A549 (cell line): ENCODE data around the gene SCART1. TPM values are rescaled to one million over a fixed set of nuclear protein-coding genes. Genes with fewer than 3 reads are reported as not detected.

ENCODE experiments used
- ATAC-seq, 2 experiments: fragments of 200-7000 bp in 1 of 2; fragments of >200 bp in 1 of 2; cut with Nextera tagmentation in 1 of 2; cut with Tn5 transposase in 1 of 2; 3 replicates each; pipeline versions ENCODE4 v1.8.0 to v1.9.1; 2018 to 2020; ENCODE audit warnings: mild to moderate bottlenecking in 1 of 2, moderate library complexity in 1 of 2
- CTCF ChIA-PET: fragments of 300-600 bp; sonication (Branson Sonifier 250); formaldehyde crosslinking; extraction: SDS; loops from one replicate; lab custom pipeline; 2021; ENCODE audit warnings: antibody characterized with exemption, inconsistent platforms; lab: Yijun Ruan, JAX
- POLR2A ChIA-PET: fragments of 350-600 bp; formaldehyde crosslinking; extraction: SDS; loops from one replicate; lab custom pipeline; 2021; ENCODE audit warnings: antibody characterized with exemption, inconsistent platforms; lab: Yijun Ruan, JAX
- DNase-seq, 2 experiments: peaks; one replicate each; pipeline versions ENCODE4 v3.0.0 to v3.0.0-alpha.2; 2011 to 2016; ENCODE audit warnings: low read depth in 1 of 2, low spot score in 1 of 2
- FAIRE-seq: peaks from 2 replicates; lab custom pipeline; 2011; peaks lifted over from hg19 to GRCh38; lab: Jason Lieb, UNC
- H3K27ac ChIP-seq, 2 experiments: fragments of >200 bp; sonication (Bioruptor Twin); formaldehyde crosslinking; 3 replicates each; pipeline ENCODE4 v1.5.1; 2016 to 2017
- H3K4me1 ChIP-seq: fragments of >200 bp; sonication (Bioruptor Twin); formaldehyde crosslinking; 3 replicates; pipeline ENCODE4 v1.6.1; 2016
- H3K4me2 ChIP-seq: fragments of >200 bp; sonication (Bioruptor Twin); formaldehyde crosslinking; 3 replicates; pipeline ENCODE4 v1.6.1; 2016
- H3K4me3 ChIP-seq: fragments of >200 bp; sonication (Bioruptor Twin); formaldehyde crosslinking; 3 replicates; pipeline ENCODE4 v1.5.1; 2016
- H3K9me3 ChIP-seq: fragments of >200 bp; sonication (Bioruptor Twin); formaldehyde crosslinking; 3 replicates; pipeline ENCODE4 v1.6.1; 2016
- CBX8 ChIP-seq: fragments of 200-600 bp; sonication (generic); IDR thresholded peaks from 2 replicates; pipeline ENCODE4 v1.6.1; 2016
- ELK1 ChIP-seq: fragments of 150-350 bp; IDR thresholded peaks from 2 replicates; pipeline ENCODE4 v1.6.1; 2014; ENCODE audit warnings: low read depth, mild to moderate bottlenecking, low read length
- EP300 ChIP-seq, 2 experiments: fragments of >200 bp; sonication (Bioruptor Twin); formaldehyde crosslinking; IDR thresholded peaks; 2 replicates in 1 of 2; 3 replicates in 1 of 2; pipeline ENCODE4 v1.6.1; 2016 to 2017
- HOXA7 ChIP-seq: fragments of 250-450 bp; sonication (Bioruptor Pico); IDR thresholded peaks from 2 replicates; pipeline ENCODE4 v1.5.0; 2020; ENCODE audit warnings: mild to moderate bottlenecking, moderate library complexity
- HOXB13 ChIP-seq: fragments of 250-450 bp; sonication (Bioruptor Pico); IDR thresholded peaks from 2 replicates; pipeline ENCODE4 v1.5.0; 2020; ENCODE audit warnings: low read depth, mild to moderate bottlenecking, moderate library complexity
- HOXB5 ChIP-seq: fragments of 250-450 bp; sonication (Bioruptor Pico); IDR thresholded peaks from 2 replicates; pipeline ENCODE4 v1.5.0; 2020; ENCODE audit warnings: mild to moderate bottlenecking, moderate library complexity
- MYC ChIP-seq: IDR thresholded peaks from 2 replicates; pipeline ENCODE4 v1.6.1; 2012; ENCODE audit warnings: mild to moderate bottlenecking, inconsistent platforms, low read length, improper control_type of control experiment, borderline replicate concordance
- NR3C1 ChIP-seq: fragments of >200 bp; sonication (Bioruptor Twin); formaldehyde crosslinking; IDR thresholded peaks from 3 replicates; pipeline ENCODE4 v1.6.1; 2017
- PBX3 ChIP-seq: IDR thresholded peaks from 2 replicates; pipeline ENCODE4 v1.6.1; 2012
- PHF8 ChIP-seq: fragments of 200-600 bp; sonication (generic); IDR thresholded peaks from 2 replicates; pipeline ENCODE4 v1.6.1; 2016; ENCODE audit warnings: low read depth, mild to moderate bottlenecking, antibody characterized with exemption, moderate library complexity, borderline replicate concordance
- POLR2AphosphoS2 ChIP-seq: conservative IDR thresholded peaks from 2 replicates; pipeline ENCODE4 v1.6.1; 2012; ENCODE audit warnings: low read length, improper control_type of control experiment, inconsistent platforms
- RCOR1 ChIP-seq: fragments of 150-350 bp; IDR thresholded peaks from 2 replicates; pipeline ENCODE4 v1.6.1; 2014; ENCODE audit warnings: antibody characterized with exemption, low read length, low read depth
- RFX5 ChIP-seq: fragments of 450-650 bp; IDR thresholded peaks from 2 replicates; pipeline ENCODE4 v1.7.1; 2014; ENCODE audit warnings: antibody characterized with exemption, mild to moderate bottlenecking, moderate library complexity
- TFCP2L1 ChIP-seq: fragments of 250-450 bp; sonication (Bioruptor Pico); IDR thresholded peaks from 2 replicates; pipeline ENCODE4 v1.5.0; 2021; ENCODE audit warnings: mild to moderate bottlenecking
- TP53 ChIP-seq: fragments of 250-450 bp; sonication (Bioruptor Pico); IDR thresholded peaks from 2 replicates; pipeline ENCODE4 v1.5.0; 2021; ENCODE audit warnings: mild to moderate bottlenecking, moderate library complexity
- USF2 ChIP-seq: fragments of 450-650 bp; IDR thresholded peaks from 2 replicates; pipeline ENCODE4 v1.6.1; 2014; ENCODE audit warnings: antibody characterized with exemption
- ZNF302 ChIP-seq: fragments of 250-450 bp; sonication (Bioruptor Pico); IDR thresholded peaks from 2 replicates; pipeline ENCODE4 v1.9.0; 2021; ENCODE audit warnings: inconsistent platforms, mild to moderate bottlenecking, moderate library complexity
- ZSCAN20 ChIP-seq: fragments of 250-450 bp; sonication (Bioruptor Pico); IDR thresholded peaks from 2 replicates; pipeline ENCODE4 v1.8.0; 2022; ENCODE audit warnings: mild to moderate bottlenecking, moderate library complexity
- WGBS: methylation state at CpG from one replicate; pipeline ENCODE4 v1.1.6; 2017; ENCODE audit errors: missing lambda C conversion rate; 5-methylcytosine and 5-hydroxymethylcytosine counted together
- polyA plus RNA-seq, 4 experiments: library from polyadenylated mRNA; depleted of rRNA in 3 of 4; stranded (reverse); fragments of >200 nt; fragmentation: RNase III in 1 of 4; extraction: RNeasy Plus Mini Kit Qiagen cat#74134 plus additional on column Dnase treatment in 1 of 4; gene quantifications; 2 replicates in 3 of 4; 3 replicates in 1 of 4; pipeline ENCODE4 v1.2.3, GENCODE V29; 2011 to 2017
- TF ChIP-seq, protein P1 (sequence below): fragments of 200-600 bp; sonication (generic); IDR thresholded peaks from 2 replicates; pipeline ENCODE4 v1.6.1; 2016; ENCODE audit warnings: antibody characterized with exemption, mild to moderate bottlenecking, moderate library complexity

The SCART1 gene
- polyA plus RNA-seq, 2 of the 4 experiments (the other 2 are of a cell fraction), result 0.37 to 0.96 TPM

- no peak for FAIRE-seq
- ATAC-seq, result no peak
- Histone ChIP-seq H3K4me1 (no peaks in the 10 kb centered on the region), H3K4me3 (no peak overlapping the region), H3K4me2 (no peak overlapping the region), H3K9me3 (no peaks in the 10 kb centered on the region; the same call in 2 of the 3 replicates), H3K27ac (no peak overlapping the region)
- WGBS, result 36% methylated on average over 12 of the region's 12 CpGs
- ChIA-PET POLR2A (no interaction called here), CTCF (interaction anchor here (0.8 kb wide), 1 partner anchor 45 kb away, joined by 3 read pairs; no protein-coding TSS in a partner anchor)
- no peak for DNase-seq
- no peak for TF ChIP-seq NR3C1
- TF ChIP-seq, protein P1, sequence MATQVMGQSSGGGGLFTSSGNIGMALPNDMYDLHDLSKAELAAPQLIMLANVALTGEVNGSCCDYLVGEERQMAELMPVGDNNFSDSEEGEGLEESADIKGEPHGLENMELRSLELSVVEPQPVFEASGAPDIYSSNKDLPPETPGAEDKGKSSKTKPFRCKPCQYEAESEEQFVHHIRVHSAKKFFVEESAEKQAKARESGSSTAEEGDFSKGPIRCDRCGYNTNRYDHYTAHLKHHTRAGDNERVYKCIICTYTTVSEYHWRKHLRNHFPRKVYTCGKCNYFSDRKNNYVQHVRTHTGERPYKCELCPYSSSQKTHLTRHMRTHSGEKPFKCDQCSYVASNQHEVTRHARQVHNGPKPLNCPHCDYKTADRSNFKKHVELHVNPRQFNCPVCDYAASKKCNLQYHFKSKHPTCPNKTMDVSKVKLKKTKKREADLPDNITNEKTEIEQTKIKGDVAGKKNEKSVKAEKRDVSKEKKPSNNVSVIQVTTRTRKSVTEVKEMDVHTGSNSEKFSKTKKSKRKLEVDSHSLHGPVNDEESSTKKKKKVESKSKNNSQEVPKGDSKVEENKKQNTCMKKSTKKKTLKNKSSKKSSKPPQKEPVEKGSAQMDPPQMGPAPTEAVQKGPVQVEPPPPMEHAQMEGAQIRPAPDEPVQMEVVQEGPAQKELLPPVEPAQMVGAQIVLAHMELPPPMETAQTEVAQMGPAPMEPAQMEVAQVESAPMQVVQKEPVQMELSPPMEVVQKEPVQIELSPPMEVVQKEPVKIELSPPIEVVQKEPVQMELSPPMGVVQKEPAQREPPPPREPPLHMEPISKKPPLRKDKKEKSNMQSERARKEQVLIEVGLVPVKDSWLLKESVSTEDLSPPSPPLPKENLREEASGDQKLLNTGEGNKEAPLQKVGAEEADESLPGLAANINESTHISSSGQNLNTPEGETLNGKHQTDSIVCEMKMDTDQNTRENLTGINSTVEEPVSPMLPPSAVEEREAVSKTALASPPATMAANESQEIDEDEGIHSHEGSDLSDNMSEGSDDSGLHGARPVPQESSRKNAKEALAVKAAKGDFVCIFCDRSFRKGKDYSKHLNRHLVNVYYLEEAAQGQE, result no peak
Measured at GRCh38 chr10:133474665-133475424, 21.1 kb downstream of the SCART1 start.

GRCh38 chr10:133475425-133475734 is 21.6 kb downstream of the SCART1 start:
- ChIA-PET POLR2A (no interaction called here), CTCF (interaction anchor here (0.8 kb wide), 1 partner anchor 45 kb away, joined by 3 read pairs; no protein-coding TSS in a partner anchor)
- Histone ChIP-seq H3K4me2 (no peak overlapping the region), H3K4me1 (no peaks in the 10 kb centered on the region), H3K27ac (no peak overlapping the region), H3K4me3 (no peak overlapping the region), H3K9me3 (no peaks in the 10 kb centered on the region; the same call in 2 of the 3 replicates)
- FAIRE-seq, result no peak
- ATAC-seq, result no peak; a peak in 1 of 6 replicates
- DNase-seq, result no peak
- 34% methylated on average over 5 of the region's 5 CpGs for WGBS
- TF ChIP-seq PHF8 (no peak), RCOR1 (no peak), TFCP2L1 (CRISPR knock-in tag) (no peak)

DNA sequence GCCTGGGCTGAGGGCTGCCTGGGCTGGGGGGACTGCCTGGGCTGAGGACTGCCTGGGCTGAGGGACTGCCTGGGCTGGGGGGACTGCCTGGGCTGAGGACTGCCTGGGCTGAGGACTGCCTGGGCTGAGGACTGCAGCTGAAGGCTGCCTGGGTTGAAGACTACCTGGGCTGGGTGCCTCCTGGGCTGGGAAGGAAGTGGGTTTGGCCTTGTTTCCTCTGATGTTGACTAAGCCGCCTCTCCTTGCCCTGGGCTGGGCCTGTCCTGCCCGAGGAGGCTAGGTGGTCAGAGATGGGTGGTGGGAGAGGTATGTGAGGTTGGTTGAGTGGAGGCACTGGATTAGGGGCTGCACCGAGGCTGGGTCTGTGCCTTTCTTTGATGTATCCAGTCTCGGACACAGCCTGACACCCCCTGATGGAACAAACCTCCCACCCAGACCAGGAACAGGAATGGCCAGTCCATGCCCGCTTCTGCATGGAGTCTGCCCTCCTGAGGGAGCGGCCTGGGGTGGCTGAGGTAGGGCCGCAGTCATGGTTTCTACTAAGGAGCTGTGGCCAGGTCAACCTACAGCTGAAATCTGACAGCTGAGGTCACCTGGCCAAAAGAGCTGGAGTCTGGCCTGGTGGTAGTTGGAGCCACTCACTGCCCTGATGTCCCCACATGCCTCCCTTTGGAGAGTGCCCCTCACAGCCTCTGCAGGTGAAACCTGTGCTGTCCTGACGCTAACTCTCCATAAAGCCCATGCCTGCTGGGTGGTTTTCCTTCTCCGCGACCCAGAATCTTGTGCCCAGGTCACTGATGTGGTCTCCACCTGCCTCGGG is 22.3 kb downstream of the SCART1 start:
- ChIA-PET CTCF (no interaction called here), POLR2A (no interaction called here)
- Histone ChIP-seq H3K9me3 (no peaks in the 10 kb centered on the region), H3K4me2 (no peak overlapping the region), H3K4me1 (no peaks in the 10 kb centered on the region), H3K27ac (no peak overlapping the region), H3K4me3 (no peak overlapping the region)
- no peak for TF ChIP-seq RFX5
- no peak for TF ChIP-seq PBX3
- TF ChIP-seq HOXB13 (CRISPR knock-in tag), result no peak
- no peak for TF ChIP-seq HOXA7 (CRISPR knock-in tag)
- TF ChIP-seq HOXB5 (CRISPR knock-in tag), result no peak
- TF ChIP-seq MYC, result no peak
- no peak for TF ChIP-seq EP300 (IDR thresholded peaks at IDR 0.05)
- TF ChIP-seq ZSCAN20 (CRISPR knock-in tag), result no peak
- no peak for TF ChIP-seq TP53 (CRISPR knock-in tag)
- TF ChIP-seq, protein P1, result no peak
- no peak for TF ChIP-seq POLR2AphosphoS2
- no peak for TF ChIP-seq ELK1
- TF ChIP-seq ZNF302 (CRISPR knock-in tag), result no peak
- no peak for TF ChIP-seq CBX8
- no peak for TF ChIP-seq USF2
- DNase-seq (no peak), FAIRE-seq (no peak), ATAC-seq (peak; percentile 38 to 54; a peak in 3 of 6 replicates)
- WGBS, result 44% methylated on average over 8 of the region's 11 CpGs
